Measurements from ENCODE around the gene ZNF845.
"Not testable (repeated sequence)": the region's sequence is repeated elsewhere in the genome, so short reads cannot be mapped to it uniquely, and the experiment has no call there.

The ZNF845 gene

DNA sequence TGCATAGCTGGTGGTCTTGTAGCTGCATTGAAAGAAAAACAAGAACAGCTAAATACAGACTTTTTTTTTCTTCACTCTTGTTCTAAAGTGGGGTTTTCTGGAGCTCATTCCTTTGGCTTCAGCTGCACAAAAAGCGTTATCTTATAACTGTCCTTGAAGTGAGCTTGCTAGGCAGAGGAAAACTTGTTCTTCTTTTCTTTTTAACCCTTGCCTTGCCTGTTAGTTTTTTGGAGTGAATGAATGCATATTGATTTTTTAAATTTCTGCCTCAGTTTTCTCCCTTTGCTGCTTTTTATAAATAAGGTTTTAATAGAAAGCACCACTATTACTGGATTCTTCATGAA, 62.9 kb downstream of the ZNF845 start:
- Histone ChIP-seq H3K4me3 (ENCODE audit: low read length) (peak overlapping the region; percentile 86), H3K36me3 (replicated peaks; ENCODE audit: low read depth, low read length) (peaks cover 31% of the 10 kb centered on the region), H3K27ac (ENCODE audit: low read length) (no peak overlapping the region), H2AFZ (ENCODE audit: low read depth, low read length) (no peak overlapping the region), H3K4me1 (ENCODE audit: low read length) (no peaks in the 10 kb centered on the region), H3K27me3 (ENCODE audit: low read depth, low read length) (no peaks in the 10 kb centered on the region), H3K4me2 (ENCODE audit: low read length) (peak overlapping the region; percentile 81; the same call in 1 of the 2 replicates), H4K20me1 (ENCODE audit: insufficient read depth, low read length) (no peaks in the 10 kb centered on the region), H3K9ac (ENCODE audit: low read length) (no peak overlapping the region), H3K79me2 (ENCODE audit: low read length) (peaks cover 18% of the 10 kb centered on the region), H3K9me3 (ENCODE audit: insufficient read depth, low read length) (peaks cover 4% of the 10 kb centered on the region; the same call in 1 of the 2 replicates)
- no peak for TF ChIP-seq EZH2phosphoT487 (IDR thresholded peaks at IDR 0.05; ENCODE audit: low read depth)
- TF ChIP-seq, protein P1, sequence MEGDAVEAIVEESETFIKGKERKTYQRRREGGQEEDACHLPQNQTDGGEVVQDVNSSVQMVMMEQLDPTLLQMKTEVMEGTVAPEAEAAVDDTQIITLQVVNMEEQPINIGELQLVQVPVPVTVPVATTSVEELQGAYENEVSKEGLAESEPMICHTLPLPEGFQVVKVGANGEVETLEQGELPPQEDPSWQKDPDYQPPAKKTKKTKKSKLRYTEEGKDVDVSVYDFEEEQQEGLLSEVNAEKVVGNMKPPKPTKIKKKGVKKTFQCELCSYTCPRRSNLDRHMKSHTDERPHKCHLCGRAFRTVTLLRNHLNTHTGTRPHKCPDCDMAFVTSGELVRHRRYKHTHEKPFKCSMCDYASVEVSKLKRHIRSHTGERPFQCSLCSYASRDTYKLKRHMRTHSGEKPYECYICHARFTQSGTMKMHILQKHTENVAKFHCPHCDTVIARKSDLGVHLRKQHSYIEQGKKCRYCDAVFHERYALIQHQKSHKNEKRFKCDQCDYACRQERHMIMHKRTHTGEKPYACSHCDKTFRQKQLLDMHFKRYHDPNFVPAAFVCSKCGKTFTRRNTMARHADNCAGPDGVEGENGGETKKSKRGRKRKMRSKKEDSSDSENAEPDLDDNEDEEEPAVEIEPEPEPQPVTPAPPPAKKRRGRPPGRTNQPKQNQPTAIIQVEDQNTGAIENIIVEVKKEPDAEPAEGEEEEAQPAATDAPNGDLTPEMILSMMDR (IDR thresholded peaks at IDR 0.05; ENCODE audit: low read depth, low read length) = no peak

DNA sequence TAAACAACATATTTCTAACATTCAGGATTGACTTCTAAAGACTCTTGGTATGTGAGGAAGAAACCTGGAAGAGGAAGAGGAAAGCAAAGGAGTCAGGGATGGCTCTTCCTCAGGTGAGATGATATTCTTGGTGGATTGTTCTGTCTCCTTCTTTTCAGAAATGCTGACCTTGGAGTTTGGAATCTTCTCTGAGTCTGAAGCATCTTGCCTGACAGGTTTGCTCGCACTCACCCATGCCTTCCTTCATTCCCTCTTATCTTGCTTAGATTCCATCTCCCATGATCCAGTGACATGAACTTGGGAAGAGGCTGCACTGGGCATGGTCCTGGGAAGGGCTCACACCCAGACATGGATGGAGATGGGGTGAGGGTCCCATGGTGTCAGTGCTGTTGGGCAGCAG, 64.4 kb downstream of the ZNF845 start:
- H3K27me3 ChIP-seq (ENCODE audit: low read depth, low read length); H3K27ac ChIP-seq (ENCODE audit: low read length); H3K4me1 ChIP-seq (ENCODE audit: low read length); H2AFZ ChIP-seq (ENCODE audit: low read depth, low read length); H3K9me3 ChIP-seq (ENCODE audit: insufficient read depth, low read length); H4K20me1 ChIP-seq (ENCODE audit: insufficient read depth, low read length); H3K4me3 ChIP-seq (ENCODE audit: low read length); H3K4me2 ChIP-seq (ENCODE audit: low read length); H3K9ac ChIP-seq (ENCODE audit: low read length): not testable (repeated sequence)
- Histone ChIP-seq H3K36me3 (replicated peaks; ENCODE audit: low read depth, low read length) (peaks cover 43% of the 10 kb centered on the region), H3K79me2 (ENCODE audit: low read length) (peaks cover 18% of the 10 kb centered on the region)
